Heart right ventricle (tissue), 16 donors: ENCODE measurements around the gene NELFCD. TPM values are rescaled to one million over a fixed set of nuclear protein-coding genes. Genes with fewer than 3 reads are reported as not detected.
A peak's percentile ranks its signal among the peaks of the same experiment; 100 is the strongest.

Source experiments
- ATAC-seq, 8 donors: fragments of 200-7000 bp; cut with Tn5 transposase; one replicate each; pipeline ENCODE4 v1.9.1; 2020; ENCODE audit warnings: mild to moderate bottlenecking in 8 of 8, moderate library complexity in 8 of 8, moderate number of reproducible peaks in 1 of 8
- DNase-seq, 2 donors: peaks; one replicate each; pipeline ENCODE4 v3.0.0-alpha.2; 2020
- H3K27ac ChIP-seq, 10 donors: fragments of 200-600 bp; sonication (generic) in 2 of 10; one replicate each; pipeline versions ENCODE4 v1.5.0 to v1.8.0; 2020 to 2022; ENCODE audit warnings: mild to moderate bottlenecking in 3 of 10
- H3K27me3 ChIP-seq, 7 donors: fragments of 200-600 bp; one replicate each; pipeline ENCODE4 v1.8.0; 2021 to 2022; ENCODE audit warnings: mild to moderate bottlenecking in 2 of 7
- H3K36me3 ChIP-seq, 9 donors: fragments of 200-600 bp; sonication (generic) in 1 of 9; one replicate each; pipeline versions ENCODE4 v1.5.0 to v1.8.0; 2020 to 2022; ENCODE audit warnings: mild to moderate bottlenecking in 2 of 9
- H3K4me1 ChIP-seq, 9 donors: fragments of 200-600 bp; sonication (generic) in 1 of 9; one replicate each; pipeline versions ENCODE4 v1.5.0 to v1.8.0; 2020 to 2022; ENCODE audit warnings: mild to moderate bottlenecking in 4 of 9
- H3K4me3 ChIP-seq, 10 donors: fragments of 200-600 bp; sonication (generic) in 2 of 10; one replicate each; pipeline versions ENCODE4 v1.5.0 to v1.8.0; 2020 to 2022; ENCODE audit warnings: mild to moderate bottlenecking in 7 of 10, moderate library complexity in 2 of 10
- H3K9me3 ChIP-seq, 11 donors: fragments of 200-600 bp in 10 of 11; sonication (generic) in 2 of 11; one replicate each; pipeline versions ENCODE4 v1.5.0 to v1.8.0; 2013 to 2022; ENCODE audit warnings: mild to moderate bottlenecking in 2 of 11, control low read depth in 1 of 11, moderate library complexity in 1 of 11
- WGBS, 2 donors: extraction: QIAGEN DNeasy Blood & Tissue Kit; methylation state at CpG; one replicate each; pipeline ENCODE4 v1.1.7; 2013; ENCODE audit warnings: inconsistent platforms in 1 of 2; 5-methylcytosine and 5-hydroxymethylcytosine counted together
- intact Hi-C, 10 donors: fragments of 100-400 bp; cut with DNase I; formaldehyde crosslinking; loops; one replicate each; pipeline versions ENCODE4 v1.11.1 to v1.14.2; 2022
- long read RNA-seq, 3 donors: library from polyadenylated mRNA; unstranded; transcript quantifications; one replicate each; pipeline ENCODE4 v2.0.0, GENCODE V29; 2020 to 2021
- polyA plus RNA-seq, 2 donors: library from polyadenylated mRNA; stranded (reverse); fragments of 200-250 nt; gene quantifications; one replicate each; pipeline ENCODE4 v1.2.3, GENCODE V29; 2013
- total RNA-seq, 10 donors: library from RNA; stranded (reverse); fragmentation: NEBNext Ultra II Directional in 3 of 10; extraction: Animal tissue kit (Norgen Biotek cat#: 25700) in 3 of 10; gene quantifications; one replicate each; pipeline versions ENCODE4 v1.2.1 to v1.2.4, GENCODE V29; 2021 to 2023
- TF ChIP-seq, protein P1 (sequence below), 9 donors: fragments of 200-600 bp; sonication (generic) in 2 of 9; IDR thresholded peaks; one replicate each; pipeline versions ENCODE4 v1.5.0 to v1.8.0; 2021 to 2022; ENCODE audit warnings: antibody characterized with exemption in 9 of 9, mild to moderate bottlenecking in 5 of 9, moderate library complexity in 1 of 9
- donor health status: Arrhythmogenic right ventricular cardiomyopathy.
- donor health status: ischemic (EF 13 %, LVEDD 7.1; RV severe dilation, severe dysfunction).
- donor health status: healthy with polysubstance abuse.
- donor health status: DM: no; HTN: yes; CAD: no.
- donor health status: DM: no; HTN: no; CAD: no.
- donor health status: ischemic (EF 25% LVEDD 6.9; RV normal size, moderate dysfunction).
- donor health status: ischemic (EF 25% LVEDD 5.7; RV mildly dilated, moderate dysfunction).
- donor health status: healthy.
- donor health status: DM: yes; HTN: yes; CAD: no.
- donor health status: Ischemic cardiomyopathy.
- donor health status: ischemic (EF 35%, LVEDD 5.7; RV mildly dilated, moderate dysfunction).
- donor health status: nonischemic (EF 11% LVEDD 7.7; RV severe dilation, severe dysfunction).
- donor health status: DM: yes; HTN: yes; CAD: no.
- donor health status: PGD.
- donor health status: ischemic (EF 29% LVEDD 5.4; RV normal size, mild dysfunction).
- donor health status: nonischemic (EF 23%, LVEDD 6.1; RV moderate dilation, normal function).

NELFCD gene
- total RNA-seq (10 to 100 TPM; 23.2 to 40.5 (median 31.1) TPM), polyA plus RNA-seq (10 to 100 TPM; 22.8 to 48.1 TPM)
- long read RNA-seq, donor 1, transcript NELFCD-213 (15 exons, 2,305 nt), result major isoform, 31 of 46 reads
- long read RNA-seq, donor 1, partial matches to known transcripts, result 7 of 46 reads
- long read RNA-seq, donor 1, other reads (novel, unspliced or antisense), result 7 of 46 reads
- long read RNA-seq, donor 2, transcript NELFCD-213 (15 exons, 2,305 nt), result major isoform, 32 of 63 reads
- long read RNA-seq, donor 2, partial matches to known transcripts, result 12 of 63 reads
- long read RNA-seq, donor 2, other reads (novel, unspliced or antisense), result 15 of 63 reads
- long read RNA-seq, donor 3, transcript NELFCD-213 (15 exons, 2,305 nt), result major isoform, 59 of 98 reads
- long read RNA-seq, donor 3, partial matches to known transcripts, result 21 of 98 reads
- long read RNA-seq, donor 3, other reads (novel, unspliced or antisense), result 18 of 98 reads

DNA sequence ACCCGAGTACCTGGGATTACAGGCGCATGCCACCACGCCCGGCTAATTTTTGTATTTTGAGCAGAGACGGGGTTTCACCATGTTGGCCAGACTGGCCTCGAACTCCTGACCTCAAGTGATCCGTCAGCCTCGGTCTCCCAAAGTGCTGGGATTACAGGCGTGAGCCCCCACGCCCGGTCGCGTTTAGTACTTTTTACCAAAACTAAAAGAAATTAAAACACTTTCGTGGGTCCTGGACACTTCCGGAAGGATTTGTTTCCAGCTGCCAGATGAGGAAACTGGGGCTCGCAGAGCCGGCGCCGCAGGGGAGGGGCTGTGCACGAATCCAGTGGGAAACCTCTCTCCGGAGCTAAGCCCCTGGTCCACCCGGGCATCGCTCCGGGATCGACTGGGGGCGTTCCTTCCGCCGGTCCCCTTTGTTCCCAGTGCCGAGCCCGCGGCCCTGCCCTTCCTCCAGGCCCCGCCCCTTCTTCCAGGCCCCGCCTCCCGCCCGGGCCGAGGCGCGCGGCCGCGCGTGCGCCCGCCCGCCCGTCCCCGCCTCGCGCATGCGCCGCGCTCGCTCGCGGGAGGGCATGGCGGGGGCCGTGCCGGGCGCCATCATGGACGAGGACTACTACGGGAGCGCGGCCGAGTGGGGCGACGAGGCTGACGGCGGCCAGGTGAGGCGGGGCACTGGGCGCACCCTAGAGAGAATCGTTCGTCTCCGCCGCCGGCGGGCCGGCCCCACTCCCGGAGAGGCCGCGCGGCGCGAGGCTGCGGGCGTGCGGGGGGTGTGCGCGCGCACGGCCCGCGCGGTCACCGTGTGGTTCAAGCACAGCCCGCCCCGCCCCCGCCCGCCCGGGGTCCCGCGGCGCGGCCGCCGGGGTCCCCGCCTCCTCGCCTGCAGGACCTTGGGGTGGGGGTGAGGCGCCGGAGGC, at the start of gene NELFCD:
NELFCD (plus strand) TSS at position 546 of the 917 bp plus-strand sequence; CDS start at position 600, 54 bp downstream.
- peaks cover 0 to 3% (median 0%) of the 10 kb centered on the region in 9 donors for H3K36me3 ChIP-seq
- H3K9me3 ChIP-seq, result peaks cover 0 to 8% (median 4%) of the 10 kb centered on the region in 11 donors
- H3K27ac ChIP-seq, result peak within 1 kb of the TSS; percentile 63 to 91 (median 87)
- TF ChIP-seq, protein P1, sequence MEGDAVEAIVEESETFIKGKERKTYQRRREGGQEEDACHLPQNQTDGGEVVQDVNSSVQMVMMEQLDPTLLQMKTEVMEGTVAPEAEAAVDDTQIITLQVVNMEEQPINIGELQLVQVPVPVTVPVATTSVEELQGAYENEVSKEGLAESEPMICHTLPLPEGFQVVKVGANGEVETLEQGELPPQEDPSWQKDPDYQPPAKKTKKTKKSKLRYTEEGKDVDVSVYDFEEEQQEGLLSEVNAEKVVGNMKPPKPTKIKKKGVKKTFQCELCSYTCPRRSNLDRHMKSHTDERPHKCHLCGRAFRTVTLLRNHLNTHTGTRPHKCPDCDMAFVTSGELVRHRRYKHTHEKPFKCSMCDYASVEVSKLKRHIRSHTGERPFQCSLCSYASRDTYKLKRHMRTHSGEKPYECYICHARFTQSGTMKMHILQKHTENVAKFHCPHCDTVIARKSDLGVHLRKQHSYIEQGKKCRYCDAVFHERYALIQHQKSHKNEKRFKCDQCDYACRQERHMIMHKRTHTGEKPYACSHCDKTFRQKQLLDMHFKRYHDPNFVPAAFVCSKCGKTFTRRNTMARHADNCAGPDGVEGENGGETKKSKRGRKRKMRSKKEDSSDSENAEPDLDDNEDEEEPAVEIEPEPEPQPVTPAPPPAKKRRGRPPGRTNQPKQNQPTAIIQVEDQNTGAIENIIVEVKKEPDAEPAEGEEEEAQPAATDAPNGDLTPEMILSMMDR (IDR thresholded peaks at IDR 0.05), result no peak
- peak within 1 kb of the TSS; percentile 47 to 82 (median 68) for H3K4me3 ChIP-seq
- WGBS, 2 donors, result 8 to 13% methylated on average over 79 to 103 of the region's 109 CpGs
- peak; percentile 86 to 92 for DNase-seq
- H3K27me3 ChIP-seq, result no peaks in the 10 kb centered on the region
- ATAC-seq, result peak; percentile 92 to 97 (median 94)
- peaks cover 0 to 45% (median 35%) of the 10 kb centered on the region in 9 donors for H3K4me1 ChIP-seq
- intact Hi-C loops, result loop anchor here in 8 of 10 donors (1.0 to 10.0 kb wide), 10 partner anchors 50 to 1266 kb away; partner anchors contain the start of genes ATP5F1E (in 2 of the 8) and PMEPA1 (in 1 of the 8)

DNA sequence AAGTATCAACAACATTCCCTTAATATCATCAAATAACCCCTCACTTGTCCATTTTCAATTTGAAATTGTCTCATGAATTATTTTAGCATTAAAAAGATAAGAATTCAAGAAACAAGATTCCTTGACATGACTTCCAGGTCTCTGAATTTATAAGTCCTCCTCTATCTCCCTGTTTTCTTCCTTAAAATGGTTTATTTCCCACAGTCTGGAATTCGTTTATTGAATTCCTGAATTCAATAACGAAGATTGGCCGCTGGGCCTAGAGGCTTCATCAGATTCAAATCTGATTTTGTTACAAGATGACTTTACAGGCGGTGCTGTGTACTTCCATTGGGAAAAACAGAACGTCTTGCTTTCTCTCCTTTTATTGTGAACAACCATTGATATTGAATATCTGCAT, 48.9 kb upstream of the NELFCD start:
- Histone ChIP-seq H3K27ac (no peak overlapping the region), H3K4me3 (no peak overlapping the region), H3K4me1 (peaks cover 0 to 3% (median 0%) of the 10 kb centered on the region in 9 donors), H3K9me3 (peaks cover 0 to 10% (median 0%) of the 10 kb centered on the region in 11 donors), H3K27me3 (no peaks in the 10 kb centered on the region), H3K36me3 (no peaks in the 10 kb centered on the region)
- ATAC-seq (no peak), DNase-seq (no peak)
- TF ChIP-seq, protein P1 (IDR thresholded peaks at IDR 0.05), result no peak
- WGBS, 2 donors, result 87 to 89% methylated on average over 5 of the region's 5 CpGs
- intact Hi-C loops, result no loop called here

DNA sequence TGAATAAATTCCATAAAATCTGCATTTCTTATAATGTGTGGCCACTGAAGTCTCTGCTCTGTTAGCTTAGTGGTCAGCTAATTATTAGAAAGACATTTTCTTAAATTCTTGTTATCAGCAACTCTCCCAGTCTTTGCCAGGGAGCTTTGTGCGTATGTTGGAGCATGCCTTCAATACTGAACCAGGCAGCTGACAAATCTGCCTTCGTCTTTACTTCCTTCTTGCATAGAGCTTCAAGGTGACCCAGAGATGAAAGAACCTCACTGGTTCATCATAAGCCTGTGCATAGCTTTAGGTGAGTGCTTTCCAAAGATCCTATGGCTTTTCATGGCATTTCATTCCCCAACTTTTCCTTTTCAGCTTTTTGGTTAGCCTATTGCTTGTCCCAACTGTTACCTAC, 43.0 kb upstream of the NELFCD start:
- Histone ChIP-seq H3K36me3 (no peaks in the 10 kb centered on the region), H3K9me3 (peaks cover 0 to 10% (median 0%) of the 10 kb centered on the region in 11 donors), H3K4me3 (no peak overlapping the region), H3K27ac (no peak overlapping the region), H3K27me3 (no peaks in the 10 kb centered on the region), H3K4me1 (peaks cover 0 to 11% (median 0%) of the 10 kb centered on the region in 9 donors)
- WGBS, 2 donors, result 71 to 75% methylated on average over 2 of the region's 2 CpGs
- ATAC-seq (no peak), DNase-seq (no peak)
- intact Hi-C loops, result no loop called here
- TF ChIP-seq, protein P1 (IDR thresholded peaks at IDR 0.05), result no peak

GRCh38 chr20:58938541-58938940, 42.5 kb upstream of the NELFCD start:
- Histone ChIP-seq H3K36me3 (no peaks in the 10 kb centered on the region), H3K27me3 (no peaks in the 10 kb centered on the region), H3K4me3 (no peak overlapping the region), H3K4me1 (peaks cover 0 to 11% (median 0%) of the 10 kb centered on the region in 9 donors), H3K9me3 (peaks cover 0 to 10% (median 0%) of the 10 kb centered on the region in 11 donors), H3K27ac (no peak overlapping the region)
- ATAC-seq (no peak), DNase-seq (no peak)
- 86 to 96% methylated on average over 1 of the region's 1 CpG for WGBS, 2 donors
- TF ChIP-seq, protein P1 (IDR thresholded peaks at IDR 0.05), result no peak
- intact Hi-C loops, result no loop called here
